HepG2 (cell line): ENCODE data around the gene BIRC2. TPM values are rescaled to one million over a fixed set of nuclear protein-coding genes. Genes with fewer than 3 reads are reported as not detected.

Experiments
- ATAC-seq: fragments of 200-7000 bp; cut with Tn5 transposase; 3 replicates; pipeline ENCODE4 v1.9.1; 2020; ENCODE audit warnings: mild to moderate bottlenecking, moderate library complexity
- BruUV-seq: library from RNA; stranded (reverse); fragments of 400-500 nt; replicated peaks from 2 replicates; lab custom pipeline; 2021; lab: Mats Ljungman, UMichigan
- CTCF ChIA-PET: fragments of 300-600 bp; formaldehyde crosslinking; extraction: SDS; loops from one replicate; lab custom pipeline; 2021; ENCODE audit warnings: low total read pairs, inconsistent platforms, low intra/inter-chr PET ratio; lab: Yijun Ruan, JAX
- POLR2A ChIA-PET: fragments of 350-600 bp; sonication (Branson Sonifier 250); formaldehyde crosslinking; loops from one replicate; lab custom pipeline; 2020; ENCODE audit warnings: antibody characterized with exemption, inconsistent platforms; lab: Yijun Ruan, JAX
- DNase-seq: peaks from one replicate; pipeline ENCODE4 v3.0.0-alpha.2; 2015; ENCODE audit warnings: low spot score
- FAIRE-seq: peaks from 3 replicates; lab custom pipeline; 2011; peaks lifted over from hg19 to GRCh38; lab: Jason Lieb, UNC
- H2AFZ ChIP-seq: one replicate; pipeline ENCODE4 v1.6.1; 2011; ENCODE audit warnings: low read length, inconsistent platforms
- H3K27ac ChIP-seq: fragments of 300-600 bp; 3 replicates; pipeline ENCODE4 v1.8.0; 2011; ENCODE audit warnings: mixed run types, mild to moderate bottlenecking, mixed read lengths, low read length, inconsistent platforms; ENCODE audit not compliant: insufficient read depth; ENCODE audit errors: extremely low read length
- H3K27me3 ChIP-seq, 2 experiments: fragments of 200-600 bp in 1 of 2; 2 replicates in 1 of 2; 3 replicates in 1 of 2; pipeline versions ENCODE4 v1.6.0 to v1.8.0; 2011; ENCODE audit warnings: low read length in 2 of 2, mild to moderate bottlenecking in 2 of 2, moderate library complexity in 2 of 2, inconsistent platforms in 1 of 2; ENCODE audit not compliant: insufficient read depth in 2 of 2, control insufficient read depth in 1 of 2
- H3K36me3 ChIP-seq, 2 experiments: fragments of 200-600 bp in 1 of 2; replicated peaks in 1 of 2; 2 replicates in 1 of 2; 3 replicates in 1 of 2; pipeline versions ENCODE4 v1.5.1 to v1.8.0; 2011; ENCODE audit warnings: low read length in 2 of 2, inconsistent platforms in 1 of 2; ENCODE audit not compliant: insufficient read depth in 2 of 2, control insufficient read depth in 1 of 2
- H3K4me1 ChIP-seq: 2 replicates; pipeline ENCODE4 v1.5.1; 2012; ENCODE audit warnings: low read length, inconsistent platforms; ENCODE audit not compliant: insufficient read depth
- H3K4me2 ChIP-seq: 2 replicates; pipeline ENCODE4 v1.6.0; 2011; ENCODE audit warnings: low read depth, low read length, inconsistent platforms
- H3K4me3 ChIP-seq, 3 experiments: fragments of 200-600 bp in 1 of 3; sonication (generic), shearing (Covaris generic) in 1 of 3; replicated peaks in 1 of 3; 2 replicates each; pipeline ENCODE4 v1.5.1; 2011 to 2016; ENCODE audit warnings: low read length in 3 of 3, inconsistent platforms in 2 of 3, low read depth in 2 of 3, mild to moderate bottlenecking in 2 of 3, control low read depth in 1 of 3, mixed read lengths in 1 of 3; ENCODE audit not compliant: insufficient read depth in 1 of 3
- H3K79me2 ChIP-seq: one replicate; pipeline ENCODE4 v1.6.1; 2011; ENCODE audit warnings: low read length, inconsistent platforms; ENCODE audit not compliant: insufficient read depth
- H3K9ac ChIP-seq: 2 replicates; pipeline ENCODE4 v1.6.0; 2011; ENCODE audit warnings: mild to moderate bottlenecking, low read depth, low read length, inconsistent platforms; ENCODE audit not compliant: insufficient read depth
- H3K9me3 ChIP-seq: 2 replicates; pipeline ENCODE4 v1.5.1; 2012; ENCODE audit warnings: mild to moderate bottlenecking, low read length
- H4K20me1 ChIP-seq: 2 replicates; pipeline ENCODE4 v1.6.0; 2011; ENCODE audit warnings: inconsistent platforms, mild to moderate bottlenecking, low read length, moderate library complexity; ENCODE audit not compliant: insufficient read depth
- CREB1 ChIP-seq, 2 experiments: fragments of 450-650 bp in 1 of 2; IDR thresholded peaks; 2 replicates each; pipeline ENCODE4 v1.6.1; 2016 to 2017; ENCODE audit warnings: control low read depth in 1 of 2, mild to moderate bottlenecking in 1 of 2, missing compliant biosample characterization in 1 of 2, missing genetic modification characterization in 1 of 2
- HHEX ChIP-seq: IDR thresholded peaks from 2 replicates; pipeline ENCODE4 v1.6.1; 2016; ENCODE audit warnings: control low read depth
- NAIF1 ChIP-seq: sonication (generic); formaldehyde crosslinking; IDR thresholded peaks from 2 replicates; pipeline ENCODE4 v1.5.0; 2020; ENCODE audit warnings: mild to moderate bottlenecking, missing genetic modification reagents, borderline replicate concordance
- RBM39 ChIP-seq: fragments of 200-400 bp; formaldehyde crosslinking; IDR thresholded peaks from one replicate; pipeline ENCODE4 v1.6.1; 2018; ENCODE audit warnings: antibody characterized with exemption, mild to moderate bottlenecking, low read depth, low read length; ENCODE audit not compliant: poor library complexity, severe bottlenecking
- SP4 ChIP-seq: sonication (generic); formaldehyde crosslinking; IDR thresholded peaks from 2 replicates; pipeline ENCODE4 v1.8.1; 2023; ENCODE audit warnings: mild to moderate bottlenecking, missing genetic modification reagents
- STAG1 ChIP-seq: sonication (generic); formaldehyde crosslinking; IDR thresholded peaks from 2 replicates; pipeline ENCODE4 v1.4.0; 2020; ENCODE audit warnings: missing genetic modification reagents
- THAP11 ChIP-seq: IDR thresholded peaks from 2 replicates; pipeline ENCODE4 v1.6.1; 2016; ENCODE audit warnings: missing biosample characterization, missing genetic modification reagents
- TOE1 ChIP-seq: sonication (generic); formaldehyde crosslinking; IDR thresholded peaks from 2 replicates; pipeline ENCODE4 v1.4.0; 2020; ENCODE audit warnings: mild to moderate bottlenecking, missing genetic modification reagents
- XRCC5 ChIP-seq: fragments of 200-400 bp; formaldehyde crosslinking; optimal IDR thresholded peaks from 2 replicates; pipeline ENCODE3; 2017; ENCODE audit warnings: mild to moderate bottlenecking, low read length
- ZFP41 ChIP-seq: sonication (generic); formaldehyde crosslinking; IDR thresholded peaks from 2 replicates; pipeline ENCODE4 v1.4.0; 2020; ENCODE audit warnings: mild to moderate bottlenecking, missing genetic modification reagents, borderline replicate concordance
- ZNF136 ChIP-seq: sonication (generic); formaldehyde crosslinking; IDR thresholded peaks from 2 replicates; pipeline ENCODE4 v1.8.1; 2022; ENCODE audit warnings: low read depth, mild to moderate bottlenecking, moderate library complexity, missing genetic modification reagents
- ZNF235 ChIP-seq: sonication (generic); formaldehyde crosslinking; IDR thresholded peaks from 2 replicates; pipeline ENCODE4 v1.8.1; 2023; ENCODE audit warnings: mild to moderate bottlenecking, missing genetic modification reagents, borderline replicate concordance
- ZNF264 ChIP-seq: sonication (generic); formaldehyde crosslinking; IDR thresholded peaks from 2 replicates; pipeline ENCODE4 v1.4.0; 2020; ENCODE audit warnings: missing genetic modification reagents
- ZNF430 ChIP-seq: sonication (generic); formaldehyde crosslinking; IDR thresholded peaks from 2 replicates; pipeline ENCODE4 v1.9.0; 2021; ENCODE audit warnings: mild to moderate bottlenecking, missing genetic modification reagents
- ZSCAN29 ChIP-seq: sonication (generic); formaldehyde crosslinking; conservative IDR thresholded peaks from 2 replicates; pipeline ENCODE4 v1.4.0; 2020; ENCODE audit warnings: mild to moderate bottlenecking, missing genetic modification reagents
- WGBS: methylation state at CpG from one replicate; pipeline ENCODE4 v1.1.6; 2017; ENCODE audit warnings: low lambda C conversion rate; 5-methylcytosine and 5-hydroxymethylcytosine counted together
- in situ Hi-C: cut with HindIII; loops from 2 replicates; pipeline ENCODE4 v1.10.0; 2017; ENCODE audit warnings: low pct_unique_long_range_greater_than_20kb; ENCODE audit not compliant: extremely low pct_ligation_motif_present
- intact Hi-C: fragments of 100-400 bp; cut with micrococcal nuclease; formaldehyde crosslinking; loops from one replicate; pipeline ENCODE4 v1.10.0; 2022; ENCODE audit not compliant: unreplicated experiment
- polyA plus RNA-seq, 8 experiments: library from polyadenylated mRNA; depleted of rRNA in 3 of 8; stranded (reverse) in 7 of 8; unstranded in 1 of 8; fragments of >200 nt; fragmentation: Illumina TruSeq in 4 of 8; extraction: Trizol in 4 of 8; gene quantifications; 2 replicates each; pipeline versions ENCODE4 v1.2.1 to v1.2.3, GENCODE V29; 2011 to 2016; ENCODE audit warnings: low read depth in 4 of 8, missing spikeins in 1 of 8, mixed read lengths in 1 of 8; ENCODE audit not compliant: insufficient read depth in 1 of 8
- total RNA-seq, 5 experiments: library from RNA; depleted of rRNA; stranded (reverse); fragments of >200 nt; fragmentation: Illumina TruSeq; extraction: Trizol; gene quantifications; 2 replicates each; pipeline ENCODE4 v1.2.3, GENCODE V29; 2016; ENCODE audit warnings: low read depth in 1 of 5
- TF ChIP-seq, protein P1 (sequence below): sonication (generic); formaldehyde crosslinking; IDR thresholded peaks from 2 replicates; pipeline ENCODE4 v1.4.0; 2020; ENCODE audit warnings: missing genetic modification reagents

BIRC2 gene
- total and polyA plus RNA-seq, 2 of the 13 experiments (the other 11 are each of a cell fraction or from before 2014, with no cell fraction given), result 61.7 to 62.2 TPM

DNA sequence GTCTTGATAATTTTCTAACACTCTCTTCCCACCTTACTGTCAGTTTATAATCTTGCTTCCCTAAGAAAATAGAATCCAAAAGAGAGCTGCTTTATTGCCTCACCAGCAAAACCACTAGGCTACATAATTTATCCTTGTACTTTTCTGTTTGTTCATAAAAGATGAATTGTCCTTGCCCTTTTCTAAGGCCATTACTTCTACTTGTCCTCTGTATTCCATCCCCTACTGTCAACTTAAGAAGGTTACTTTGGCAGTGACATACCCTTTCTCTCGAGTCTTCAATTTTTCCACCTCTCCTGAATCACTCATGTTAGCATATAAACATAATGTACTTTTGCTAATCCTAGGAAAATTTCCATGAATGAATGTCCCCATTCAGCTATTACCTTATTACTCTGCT, 18.0 kb downstream of the BIRC2 start:
- Histone ChIP-seq H3K36me3 (peaks cover 23 to 66% of the 10 kb centered on the region in 2 experiments), H3K4me1 (peaks cover 6% of the 10 kb centered on the region; the same call in 1 of the 2 replicates), H2AFZ (no peak overlapping the region), H3K4me3 (no peak overlapping the region), H3K27ac (no peak overlapping the region), H3K79me2 (peaks cover 4% of the 10 kb centered on the region), H3K9me3 (no peaks in the 10 kb centered on the region), H3K4me2 (no peak overlapping the region), H3K9ac (no peak overlapping the region), H4K20me1 (no peaks in the 10 kb centered on the region; the same call in 1 of the 2 replicates), H3K27me3 (no peaks in the 10 kb centered on the region)
- intact Hi-C loops, result no loop called here
- POLR2A ChIA-PET, result interaction anchor here (1.4 kb wide), 1 partner anchor 15 kb away, joined by 3 read pairs; no protein-coding TSS in a partner anchor
- DNase-seq (no peak), ATAC-seq (no peak), FAIRE-seq (no peak)
- CTCF ChIA-PET, result no interaction called here
- no TSS peak for BruUV-seq
- in situ Hi-C loops, result no loop called here
- TF ChIP-seq XRCC5 (no peak), ZNF430 (CRISPR knock-in tag) (no peak), HHEX (CRISPR knock-in tag) (no peak), ZNF136 (CRISPR knock-in tag) (no peak), THAP11 (CRISPR knock-in tag) (no peak), ZNF235 (CRISPR knock-in tag) (no peak), TOE1 (no peak), ZFP41 (no peak), RBM39 (no peak)
- 93% methylated on average over 1 of the region's 1 CpG for WGBS

DNA sequence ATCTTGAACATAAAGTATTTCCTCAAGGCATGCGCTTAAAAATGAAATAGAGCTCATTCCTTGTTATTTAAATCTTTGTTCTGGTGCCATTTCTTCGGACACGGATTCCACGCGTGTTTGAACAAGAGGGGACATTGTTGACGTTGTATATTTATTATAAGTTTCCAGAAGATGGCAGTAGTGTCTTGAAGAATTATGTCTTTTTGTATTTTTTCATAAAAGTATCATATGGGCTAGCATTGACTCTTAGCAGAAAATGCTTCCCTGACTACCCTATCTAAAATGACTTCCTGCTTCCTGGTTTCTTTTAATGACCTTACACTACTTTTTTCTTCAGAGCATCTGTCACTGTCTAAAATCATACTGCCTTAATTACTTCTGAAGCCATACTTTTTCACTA, 20.4 kb downstream of the BIRC2 start:
- no peak overlapping the region for H3K4me2 ChIP-seq
- H3K9ac ChIP-seq, result no peak overlapping the region
- ATAC-seq (no peak), DNase-seq (no peak), FAIRE-seq (no peak)
- H3K27me3 ChIP-seq, result no peaks in the 10 kb centered on the region
- BruUV-seq, result no TSS peak
- 93% methylated on average over 6 of the region's 6 CpGs for WGBS
- H4K20me1 ChIP-seq, result no peaks in the 10 kb centered on the region
- ChIA-PET CTCF (interaction anchor here (0.8 to 1.5 kb wide), 2 partner anchors 126 to 128 kb away, joined by 3 to 5 read pairs; no protein-coding TSS in a partner anchor), POLR2A (no interaction called here)
- no peak overlapping the region for H3K4me3 ChIP-seq
- TF ChIP-seq ZSCAN29 (no peak), ZNF264 (CRISPR knock-in tag) (no peak), SP4 (CRISPR knock-in tag) (no peak), STAG1 (CRISPR knock-in tag) (peak; percentile 23; the same call in 1 of the 2 replicates), NAIF1 (CRISPR knock-in tag) (no peak), CREB1 (IDR thresholded peaks at IDR 0.05) (no peak), CREB1 (CRISPR knock-in tag; IDR thresholded peaks at IDR 0.05) (0 out of 2 replicates have a peak, but pooled peaks have one; percentile 11)
- TF ChIP-seq, protein P1, sequence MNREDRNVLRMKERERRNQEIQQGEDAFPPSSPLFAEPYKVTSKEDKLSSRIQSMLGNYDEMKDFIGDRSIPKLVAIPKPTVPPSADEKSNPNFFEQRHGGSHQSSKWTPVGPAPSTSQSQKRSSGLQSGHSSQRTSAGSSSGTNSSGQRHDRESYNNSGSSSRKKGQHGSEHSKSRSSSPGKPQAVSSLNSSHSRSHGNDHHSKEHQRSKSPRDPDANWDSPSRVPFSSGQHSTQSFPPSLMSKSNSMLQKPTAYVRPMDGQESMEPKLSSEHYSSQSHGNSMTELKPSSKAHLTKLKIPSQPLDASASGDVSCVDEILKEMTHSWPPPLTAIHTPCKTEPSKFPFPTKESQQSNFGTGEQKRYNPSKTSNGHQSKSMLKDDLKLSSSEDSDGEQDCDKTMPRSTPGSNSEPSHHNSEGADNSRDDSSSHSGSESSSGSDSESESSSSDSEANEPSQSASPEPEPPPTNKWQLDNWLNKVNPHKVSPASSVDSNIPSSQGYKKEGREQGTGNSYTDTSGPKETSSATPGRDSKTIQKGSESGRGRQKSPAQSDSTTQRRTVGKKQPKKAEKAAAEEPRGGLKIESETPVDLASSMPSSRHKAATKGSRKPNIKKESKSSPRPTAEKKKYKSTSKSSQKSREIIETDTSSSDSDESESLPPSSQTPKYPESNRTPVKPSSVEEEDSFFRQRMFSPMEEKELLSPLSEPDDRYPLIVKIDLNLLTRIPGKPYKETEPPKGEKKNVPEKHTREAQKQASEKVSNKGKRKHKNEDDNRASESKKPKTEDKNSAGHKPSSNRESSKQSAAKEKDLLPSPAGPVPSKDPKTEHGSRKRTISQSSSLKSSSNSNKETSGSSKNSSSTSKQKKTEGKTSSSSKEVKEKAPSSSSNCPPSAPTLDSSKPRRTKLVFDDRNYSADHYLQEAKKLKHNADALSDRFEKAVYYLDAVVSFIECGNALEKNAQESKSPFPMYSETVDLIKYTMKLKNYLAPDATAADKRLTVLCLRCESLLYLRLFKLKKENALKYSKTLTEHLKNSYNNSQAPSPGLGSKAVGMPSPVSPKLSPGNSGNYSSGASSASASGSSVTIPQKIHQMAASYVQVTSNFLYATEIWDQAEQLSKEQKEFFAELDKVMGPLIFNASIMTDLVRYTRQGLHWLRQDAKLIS (CRISPR knock-in tag), result no peak
- in situ Hi-C loops, result no loop called here
- H3K9me3 ChIP-seq, result no peaks in the 10 kb centered on the region
- peaks cover 2% of the 10 kb centered on the region for H3K79me2 ChIP-seq
- H2AFZ ChIP-seq, result no peak overlapping the region
- peaks cover 13 to 47% of the 10 kb centered on the region in 2 experiments for H3K36me3 ChIP-seq
- intact Hi-C loops, result no loop called here
- no peaks in the 10 kb centered on the region for H3K4me1 ChIP-seq
- H3K27ac ChIP-seq, result no peak overlapping the region
